Midbrain (tissue), 1 donor: ENCODE data around the gene MAP3K4.

Experiments
- DNase-seq: peaks from one replicate; lab custom pipeline; 2025; lab: John Stamatoyannopoulos, UW

Gene MAP3K4

GRCh38 chr6:161128230-161128629 is 136.7 kb downstream of the MAP3K4 start:
- DNase-seq, result no peak

- DNase-seq, result no peak
These were observed 137.2 kb downstream of the MAP3K4 start for GRCh38 chr6:161128680-161129196.

GRCh38 chr6:161130541-161130940 is 139.0 kb downstream of the MAP3K4 start:
- DNase-seq, result no peak

- no peak for DNase-seq
These were observed 139.6 kb downstream of the MAP3K4 start for GRCh38 chr6:161130967-161131766.

GRCh38 chr6:161132384-161132783 is 140.8 kb downstream of the MAP3K4 start:
- DNase-seq, result no peak

- DNase-seq, result no peak
These were observed 142.4 kb downstream of the MAP3K4 start for GRCh38 chr6:161133963-161134362.

- no peak for DNase-seq
These were observed 143.2 kb downstream of the MAP3K4 start for GRCh38 chr6:161134550-161135298.

- no peak for DNase-seq
These were observed 144.4 kb downstream of the MAP3K4 start for GRCh38 chr6:161135695-161136591.

- DNase-seq, result no peak
These were observed 145.1 kb downstream of the MAP3K4 start for GRCh38 chr6:161136655-161137054.

GRCh38 chr6:161137320-161137719 is 145.8 kb downstream of the MAP3K4 start:
- no peak for DNase-seq

GRCh38 chr6:161137839-161138542 is 146.4 kb downstream of the MAP3K4 start:
- no peak for DNase-seq

GRCh38 chr6:161138543-161139303 is 147.2 kb downstream of the MAP3K4 start:
- DNase-seq, result peak; percentile 56

GRCh38 chr6:161139304-161139765 is 147.8 kb downstream of the MAP3K4 start:
- no peak for DNase-seq

GRCh38 chr6:161139766-161140553 is 148.4 kb downstream of the MAP3K4 start:
- no peak for DNase-seq

GRCh38 chr6:161140554-161140875 is 148.9 kb downstream of the MAP3K4 start:
- DNase-seq, result no peak

- DNase-seq, result no peak
These were observed 149.6 kb downstream of the MAP3K4 start for GRCh38 chr6:161141173-161141572.

GRCh38 chr6:161142957-161143296 is 151.4 kb downstream of the MAP3K4 start:
- no peak for DNase-seq

- DNase-seq, result no peak
These were observed 152.3 kb downstream of the MAP3K4 start for GRCh38 chr6:161143663-161144430.

GRCh38 chr6:161150136-161150535 is 158.6 kb downstream of the MAP3K4 start:
- no peak for DNase-seq
